GM13976 (cell line): Measurements from ENCODE around the gene SPEN.

Experiments used
- DNase-seq: peaks from one replicate; pipeline ENCODE4 v3.0.0; 2012; ENCODE audit warnings: low spot score
- in situ Hi-C: fragments of 300-500 bp; cut with MboI; formaldehyde crosslinking; loops from one replicate; pipeline ENCODE4 v1.12.0; 2022; ENCODE audit warnings: low sequenced_read_pairs, mixed read lengths, inconsistent platforms; ENCODE audit not compliant: unreplicated experiment
- TF ChIP-seq, protein P1 (sequence below): IDR thresholded peaks from 2 replicates; pipeline ENCODE4 v1.5.1; 2012; ENCODE audit warnings: borderline replicate concordance, mild to moderate bottlenecking; ENCODE audit not compliant: insufficient read depth; ENCODE audit errors: extremely low read depth, missing control alignments, control extremely low read depth

The SPEN gene

DNA sequence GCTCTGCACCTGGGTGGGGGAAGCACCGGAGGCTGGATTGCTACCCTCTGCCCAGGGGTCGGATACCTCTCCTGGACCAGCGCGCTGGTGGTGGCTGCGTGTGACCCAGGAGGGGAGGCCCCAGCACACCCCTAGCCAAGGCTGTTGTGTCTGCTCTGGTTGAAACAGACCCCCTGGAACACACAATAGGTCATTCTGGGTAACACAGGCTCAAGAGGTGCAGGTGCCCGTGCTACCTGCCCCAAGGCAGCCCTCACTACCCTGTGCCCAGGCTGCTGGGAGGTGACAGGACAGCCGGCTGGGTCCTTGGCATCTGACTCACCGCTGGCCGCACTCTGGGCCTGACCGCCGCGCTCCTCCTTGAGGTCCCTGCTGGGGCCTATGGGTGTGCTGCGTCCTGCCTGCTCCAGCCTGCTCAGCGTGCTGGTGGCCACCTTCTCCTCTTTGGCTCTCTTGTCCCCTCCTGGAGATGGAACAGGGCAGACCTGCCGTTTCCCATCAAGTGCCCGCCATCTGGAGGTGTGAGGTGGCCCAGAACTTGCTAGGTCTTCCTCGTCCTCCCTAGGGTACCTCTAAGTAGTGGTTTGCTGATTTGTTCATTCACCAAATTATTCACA is 98.4 kb downstream of the SPEN start:
- DNase-seq, result no peak
- TF ChIP-seq, protein P1, sequence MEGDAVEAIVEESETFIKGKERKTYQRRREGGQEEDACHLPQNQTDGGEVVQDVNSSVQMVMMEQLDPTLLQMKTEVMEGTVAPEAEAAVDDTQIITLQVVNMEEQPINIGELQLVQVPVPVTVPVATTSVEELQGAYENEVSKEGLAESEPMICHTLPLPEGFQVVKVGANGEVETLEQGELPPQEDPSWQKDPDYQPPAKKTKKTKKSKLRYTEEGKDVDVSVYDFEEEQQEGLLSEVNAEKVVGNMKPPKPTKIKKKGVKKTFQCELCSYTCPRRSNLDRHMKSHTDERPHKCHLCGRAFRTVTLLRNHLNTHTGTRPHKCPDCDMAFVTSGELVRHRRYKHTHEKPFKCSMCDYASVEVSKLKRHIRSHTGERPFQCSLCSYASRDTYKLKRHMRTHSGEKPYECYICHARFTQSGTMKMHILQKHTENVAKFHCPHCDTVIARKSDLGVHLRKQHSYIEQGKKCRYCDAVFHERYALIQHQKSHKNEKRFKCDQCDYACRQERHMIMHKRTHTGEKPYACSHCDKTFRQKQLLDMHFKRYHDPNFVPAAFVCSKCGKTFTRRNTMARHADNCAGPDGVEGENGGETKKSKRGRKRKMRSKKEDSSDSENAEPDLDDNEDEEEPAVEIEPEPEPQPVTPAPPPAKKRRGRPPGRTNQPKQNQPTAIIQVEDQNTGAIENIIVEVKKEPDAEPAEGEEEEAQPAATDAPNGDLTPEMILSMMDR, result no peak

DNA sequence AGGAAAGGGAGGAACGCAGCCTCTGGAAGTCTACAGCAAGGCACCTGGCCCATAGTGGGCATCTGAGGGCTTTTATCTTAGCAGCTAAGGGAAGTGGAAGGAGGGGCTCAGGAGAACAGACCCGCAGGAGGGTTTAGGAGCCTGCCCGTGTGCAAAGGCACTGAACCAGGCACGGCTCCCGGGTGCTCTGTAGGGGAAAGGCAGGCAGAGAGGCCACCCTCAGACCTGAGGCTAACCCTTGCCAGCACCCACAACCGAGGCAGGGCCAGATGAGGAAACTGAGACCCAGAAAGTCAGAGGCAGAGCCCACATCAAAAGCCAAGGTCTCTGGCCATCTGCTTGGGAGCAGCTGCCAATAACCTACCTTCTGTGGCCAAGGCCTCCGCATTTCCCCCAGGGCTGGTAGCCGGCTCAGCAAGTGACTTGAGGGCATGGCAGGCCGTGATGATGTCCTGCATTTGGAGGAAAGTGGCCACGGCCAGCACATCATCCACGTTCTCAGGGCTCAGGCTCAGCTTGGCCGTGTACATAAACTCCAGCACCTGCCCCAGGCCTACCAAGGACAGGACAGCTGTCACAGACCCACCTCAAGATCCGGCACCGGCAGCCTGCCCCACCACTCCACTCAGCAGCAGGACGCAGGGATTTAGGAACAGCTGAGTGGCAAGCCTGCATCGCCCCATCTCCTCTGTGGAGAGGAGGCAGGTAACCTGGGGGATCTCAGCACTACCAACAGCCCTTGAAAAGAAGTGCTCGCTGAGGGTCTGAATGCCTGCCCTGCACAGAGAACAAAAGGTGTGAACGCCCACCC is 99.3 kb downstream of the SPEN start:
- DNase-seq, result no peak
- in situ Hi-C loops, result no loop called here
- TF ChIP-seq, protein P1, result no peak

More for the DNA sequence above, 98.4 kb downstream of the SPEN start:
- in situ Hi-C loops, result no loop called here

DNA sequence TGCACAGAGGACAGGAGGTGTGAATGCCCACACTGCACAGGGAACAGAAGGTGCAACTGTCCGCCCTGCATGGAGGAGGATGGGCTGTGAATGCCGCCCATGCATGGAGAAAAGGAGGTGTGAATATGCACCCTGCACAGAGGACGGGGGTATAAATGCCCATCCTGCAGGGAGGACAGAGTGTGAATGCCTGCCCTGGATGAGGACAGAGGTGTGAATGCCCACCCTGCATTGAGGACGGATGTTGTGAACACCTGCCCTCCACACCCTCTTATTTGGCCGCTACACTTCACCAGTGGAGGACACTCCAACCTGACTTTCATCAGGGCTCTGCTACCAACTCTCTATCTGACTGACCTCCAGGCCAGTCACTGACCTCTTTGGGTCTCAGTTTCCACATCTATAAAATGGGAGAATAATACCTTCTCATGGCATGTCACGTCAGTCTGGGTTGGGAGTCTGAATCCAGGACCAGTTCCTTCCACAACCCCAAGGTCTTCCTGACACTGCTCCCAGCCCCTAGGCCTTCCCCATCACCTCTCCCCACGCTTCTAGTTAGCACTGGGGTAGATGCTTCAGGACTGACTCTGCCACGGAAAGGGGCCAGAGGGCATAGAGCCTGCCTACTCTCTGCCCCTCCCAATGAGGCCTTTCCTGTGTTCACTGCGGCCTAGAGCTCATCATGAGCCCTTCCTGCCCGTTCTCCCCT is 100.0 kb downstream of the SPEN start:
- TF ChIP-seq, protein P1, result no peak
- DNase-seq, result no peak
- in situ Hi-C loops, result no loop called here

DNA sequence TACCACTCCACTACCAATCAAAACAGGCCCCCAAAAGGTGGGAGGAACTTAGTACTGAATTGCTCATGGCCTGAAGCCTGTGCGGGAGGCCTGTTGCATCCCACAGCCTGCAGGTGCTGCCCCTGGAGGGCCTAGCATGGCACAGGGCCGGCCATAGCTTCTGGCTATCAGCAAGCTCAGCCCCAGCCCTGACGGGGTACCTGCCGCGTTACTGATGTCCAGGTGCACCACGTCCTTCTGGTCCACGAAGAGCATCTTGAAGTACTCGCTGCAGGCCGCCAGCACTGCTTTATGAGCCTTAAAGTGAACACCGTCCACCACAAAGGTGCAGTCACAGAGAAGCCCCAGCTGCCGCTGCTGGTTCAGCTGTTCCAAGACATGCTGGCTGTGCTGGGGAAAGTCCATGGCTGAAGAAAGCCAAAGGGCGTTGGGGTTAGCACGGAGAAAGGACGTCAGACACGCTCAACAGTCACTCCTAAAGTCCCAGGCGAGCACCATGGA is 100.6 kb downstream of the SPEN start:
- no peak for DNase-seq
- TF ChIP-seq, protein P1, result no peak
- in situ Hi-C loops, result no loop called here

DNA sequence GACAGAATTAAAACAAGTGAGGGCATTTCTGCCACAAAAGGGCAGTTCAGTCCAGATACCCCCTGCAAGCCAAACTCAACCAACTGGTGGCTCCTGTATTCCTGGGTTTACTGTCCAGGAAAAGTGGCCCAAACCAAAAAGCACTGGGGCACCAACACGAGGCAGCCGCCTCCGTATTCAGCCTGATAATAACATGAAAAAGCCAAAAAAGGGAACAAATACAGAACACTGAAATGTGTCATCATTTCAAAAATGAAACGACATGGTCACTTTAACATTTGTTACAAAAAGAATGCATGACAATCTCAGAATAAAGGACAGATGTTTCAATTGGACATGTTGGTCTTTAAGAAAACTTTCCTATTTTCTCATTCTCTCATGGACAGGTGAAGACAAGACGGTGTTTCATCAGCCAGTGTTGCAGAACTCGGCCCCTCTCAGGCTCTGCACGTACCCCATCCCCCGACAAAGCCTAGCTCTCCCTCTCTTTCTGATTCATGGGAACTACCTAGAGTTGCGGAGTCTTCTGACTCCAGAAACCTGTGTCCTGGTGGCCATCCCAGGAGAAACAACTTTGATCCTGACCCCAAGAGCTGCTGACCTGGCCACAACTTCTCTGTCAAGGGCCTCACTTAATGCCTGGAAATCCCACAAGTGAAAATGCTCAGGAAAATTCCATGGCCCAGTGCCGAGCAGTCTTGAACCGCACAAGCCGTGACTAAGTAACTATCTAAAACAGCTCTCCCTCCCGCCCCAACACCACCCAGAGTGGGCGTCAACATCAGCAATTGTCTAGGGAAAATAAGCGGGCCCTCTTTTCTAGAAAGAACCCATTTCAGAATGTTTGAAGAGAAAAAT is 101.3 kb downstream of the SPEN start:
- in situ Hi-C loops, result no loop called here
- DNase-seq, result peak; percentile 71
- TF ChIP-seq, protein P1, result no peak
